Smooth muscle cell of the brain vasculature (primary cell): ENCODE data around the gene M6PR.
A peak's percentile ranks its signal among the peaks of the same experiment; 100 is the strongest.
"Not testable (repeated sequence)": the region's sequence is repeated elsewhere in the genome, so short reads cannot be mapped to it uniquely, and the experiment has no call there.

ENCODE experiments used
- DNase-seq: peaks from one replicate; pipeline ENCODE4 v3.0.0-alpha.2; 2012; ENCODE audit warnings: low read depth, low spot score

The M6PR gene

GRCh38 chr12:8950702-8951478 lies 1.4 kb upstream of the M6PR start:
- no peak for DNase-seq

GRCh38 chr12:8950221-8950527 lies 729 bp upstream of the M6PR start:
- DNase-seq: no peak

GRCh38 chr12:8948701-8949341 lies 624 bp downstream of the M6PR start:
- no peak for DNase-seq

GRCh38 chr12:8947737-8948136 lies 1.7 kb downstream of the M6PR start:
- DNase-seq: no peak

- DNase-seq: no peak
Measured at GRCh38 chr12:8946733-8947132, 2.7 kb downstream of the M6PR start.

- no peak for DNase-seq
Measured at GRCh38 chr12:8943565-8944186, 5.8 kb downstream of the M6PR start.

- DNase-seq: no peak
Measured at GRCh38 chr12:8941691-8942478, 7.6 kb downstream of the M6PR start.

- not testable (repeated sequence) for DNase-seq
Measured at GRCh38 chr12:8937842-8938442, 11.5 kb downstream of the M6PR start.

GRCh38 chr12:8936735-8937134 lies 12.7 kb downstream of the M6PR start:
- DNase-seq: no peak

GRCh38 chr12:8934080-8934479 lies 15.4 kb downstream of the M6PR start:
- not testable (repeated sequence) for DNase-seq

GRCh38 chr12:8932464-8932863 lies 17.0 kb downstream of the M6PR start:
- DNase-seq: not testable (repeated sequence)

GRCh38 chr12:8930655-8931323 lies 18.7 kb downstream of the M6PR start:
- DNase-seq: not testable (repeated sequence)

GRCh38 chr12:8922544-8922943 lies 26.9 kb downstream of the M6PR start:
- no peak for DNase-seq

- not testable (repeated sequence) for DNase-seq
Measured at GRCh38 chr12:8919643-8920042, 29.8 kb downstream of the M6PR start.

GRCh38 chr12:8917751-8918150 lies 31.7 kb downstream of the M6PR start:
- DNase-seq: no peak

GRCh38 chr12:8917031-8917430 lies 32.4 kb downstream of the M6PR start:
- DNase-seq: no peak

GRCh38 chr12:8916154-8916553 lies 33.3 kb downstream of the M6PR start:
- DNase-seq: no peak

GRCh38 chr12:8914716-8915526 lies 34.5 kb downstream of the M6PR start:
- DNase-seq: peak; percentile 17

GRCh38 chr12:8914033-8914715 lies 35.3 kb downstream of the M6PR start, which contains the start of gene PHC1:
PHC1 (plus strand) TSS chr12:8914509; CDS start chr12:8917678, 3,169 bp downstream.
- peak; percentile 40 for DNase-seq

GRCh38 chr12:8913702-8914032 lies 35.8 kb downstream of the M6PR start:
- no peak for DNase-seq
